Stimulated activated CD8-positive, alpha-beta memory T cell treated with anti-CD3 and anti-CD28 coated beads, Interleukin-2, amount 100 ng/mL, for 1 hour (primary cell): ENCODE data around the gene CNDP2.
"Not testable (repeated sequence)": the region's sequence is repeated elsewhere in the genome, so short reads cannot be mapped to it uniquely, and the experiment has no call there.

Experiments used
- DNase-seq, 2 donors: peaks; one replicate each; pipeline ENCODE4 v3.0.0-alpha.2; 2020; ENCODE audit warnings: low read depth in 2 of 2

The CNDP2 gene

DNA sequence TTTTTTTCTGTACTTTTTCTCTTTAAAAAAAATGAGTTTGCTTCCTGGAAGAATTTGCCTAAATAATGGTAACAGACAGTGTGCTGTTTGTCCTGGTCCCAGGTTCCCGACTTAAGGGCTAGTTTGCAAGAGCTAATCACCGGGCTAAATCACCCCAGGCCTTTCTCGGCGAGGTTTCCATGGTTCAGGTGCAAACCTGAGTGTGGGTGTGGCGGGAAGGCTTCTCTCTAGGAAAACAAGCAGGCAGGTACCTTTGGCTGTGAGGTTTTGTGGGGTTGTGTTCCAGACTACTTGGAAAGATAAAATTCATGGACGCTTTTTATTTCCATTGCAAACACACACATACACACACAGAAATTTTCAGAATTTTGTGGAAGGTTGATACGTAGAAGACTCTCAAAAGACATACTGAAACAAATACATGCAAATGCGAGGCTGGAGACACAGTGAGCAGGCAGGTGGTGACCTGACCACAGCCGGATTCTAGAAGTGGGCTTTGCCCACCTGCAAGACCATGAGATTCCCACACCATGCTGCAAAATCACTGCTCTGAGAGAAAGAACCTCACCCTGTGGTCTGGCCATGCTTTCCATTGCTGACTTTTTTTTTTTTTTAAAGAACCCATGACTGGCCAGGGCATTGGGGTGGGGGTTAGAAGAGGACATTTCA lies 39.0 kb downstream of the CNDP2 start:
- DNase-seq: no peak

DNA sequence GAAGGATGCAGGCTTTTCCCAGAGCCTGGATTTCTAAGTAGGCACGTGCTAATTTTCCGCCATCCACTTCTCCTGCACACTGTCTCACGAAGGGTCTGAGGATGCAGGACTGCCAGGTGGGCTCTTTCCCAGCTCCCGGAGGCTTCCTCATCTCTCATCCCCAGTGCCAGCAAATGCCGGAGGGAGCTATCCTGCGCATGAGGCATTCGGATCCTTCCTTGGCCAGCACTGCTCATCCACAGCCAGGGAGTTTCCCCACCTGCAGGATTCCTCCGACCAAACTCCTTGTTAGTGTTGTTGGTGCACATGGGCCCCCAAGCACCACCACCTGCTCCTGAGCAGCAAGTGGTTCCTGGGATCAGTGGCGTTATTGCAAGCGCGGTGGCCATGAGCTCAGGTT lies 43.1 kb downstream of the CNDP2 start:
- DNase-seq: no peak

- no peak for DNase-seq
Observed at GRCh38 chr18:74540652-74541421, 44.7 kb downstream of the CNDP2 start.

DNA sequence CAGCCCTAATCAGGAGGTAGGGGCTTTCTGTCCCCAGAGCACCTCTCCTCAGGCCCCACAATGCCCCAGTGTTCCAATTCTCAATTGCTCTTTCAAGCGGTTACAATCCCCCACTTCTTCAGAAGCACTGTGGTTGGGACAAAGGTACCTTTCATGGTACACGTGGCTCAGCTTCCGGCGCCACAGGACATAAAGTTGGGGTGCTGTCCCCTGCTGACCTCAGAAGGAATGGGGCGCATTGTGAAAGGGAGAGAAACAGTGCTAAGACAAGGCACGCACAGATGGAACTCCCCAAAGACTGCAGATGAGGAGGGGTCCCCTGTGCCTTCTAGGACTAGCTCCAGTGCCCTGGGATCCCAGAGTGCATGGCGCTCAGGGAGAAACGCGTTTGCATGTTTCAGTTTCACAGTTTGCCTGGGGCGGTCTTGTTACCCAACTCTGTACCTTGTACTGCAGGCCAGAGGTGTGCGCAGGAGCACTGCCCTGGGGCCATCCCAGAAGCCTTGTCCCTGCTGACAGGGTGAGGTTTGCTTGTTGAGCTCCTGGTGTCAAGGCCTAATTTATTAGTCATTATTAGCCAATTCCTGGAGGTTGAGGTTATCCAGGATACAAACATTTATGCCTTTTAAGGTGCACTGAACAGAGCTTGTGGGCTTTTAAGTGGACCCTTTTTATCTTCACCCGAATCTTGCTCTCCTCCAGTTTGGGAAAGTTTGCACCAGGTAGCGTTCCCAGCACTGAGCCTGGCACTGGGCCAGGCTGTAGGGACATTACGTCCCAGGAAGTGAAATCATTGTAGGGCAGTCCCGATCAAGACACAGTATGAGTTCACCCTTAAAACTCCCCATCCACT lies 45.8 kb downstream of the CNDP2 start:
- no peak for DNase-seq

DNA sequence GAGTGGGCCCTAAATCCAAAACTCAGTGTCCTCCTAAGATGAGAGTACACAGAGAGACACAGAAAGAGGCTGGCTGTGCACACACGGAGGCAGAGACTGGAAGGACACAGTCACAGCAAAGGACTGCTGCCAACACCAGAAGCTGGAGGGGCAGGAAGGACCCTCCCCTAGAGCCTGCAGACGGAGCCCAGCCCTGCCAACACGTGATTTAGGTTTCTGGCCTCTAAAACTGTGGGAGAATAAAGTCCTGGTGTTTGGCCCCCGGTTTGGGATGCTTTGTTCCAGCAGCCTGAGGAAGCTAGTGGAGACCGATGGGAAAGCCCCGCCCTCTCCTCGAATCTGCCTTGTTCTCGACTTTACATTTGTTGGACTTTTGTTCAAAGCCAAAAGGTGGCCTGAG lies 48.7 kb downstream of the CNDP2 start:
- no peak for DNase-seq

DNA sequence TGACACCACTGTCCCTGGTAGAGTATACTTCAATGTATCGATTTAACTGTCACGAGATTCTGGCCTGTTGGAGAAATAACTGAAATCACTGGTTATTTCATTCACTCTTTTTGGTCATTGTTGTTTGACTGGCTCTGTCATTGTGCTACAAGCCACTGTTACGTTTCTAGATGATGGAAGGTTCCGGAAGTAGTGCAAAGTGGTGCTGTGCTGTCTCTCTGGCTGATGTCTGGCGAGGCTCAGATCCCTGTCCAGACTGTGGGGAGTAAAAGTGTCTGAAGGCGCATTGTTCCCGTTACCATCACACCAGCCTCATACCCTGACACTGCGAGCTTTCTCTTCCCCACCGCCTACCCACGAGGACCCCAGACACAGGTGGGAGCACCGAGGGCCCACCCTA lies 49.8 kb downstream of the CNDP2 start:
- no peak for DNase-seq

DNA sequence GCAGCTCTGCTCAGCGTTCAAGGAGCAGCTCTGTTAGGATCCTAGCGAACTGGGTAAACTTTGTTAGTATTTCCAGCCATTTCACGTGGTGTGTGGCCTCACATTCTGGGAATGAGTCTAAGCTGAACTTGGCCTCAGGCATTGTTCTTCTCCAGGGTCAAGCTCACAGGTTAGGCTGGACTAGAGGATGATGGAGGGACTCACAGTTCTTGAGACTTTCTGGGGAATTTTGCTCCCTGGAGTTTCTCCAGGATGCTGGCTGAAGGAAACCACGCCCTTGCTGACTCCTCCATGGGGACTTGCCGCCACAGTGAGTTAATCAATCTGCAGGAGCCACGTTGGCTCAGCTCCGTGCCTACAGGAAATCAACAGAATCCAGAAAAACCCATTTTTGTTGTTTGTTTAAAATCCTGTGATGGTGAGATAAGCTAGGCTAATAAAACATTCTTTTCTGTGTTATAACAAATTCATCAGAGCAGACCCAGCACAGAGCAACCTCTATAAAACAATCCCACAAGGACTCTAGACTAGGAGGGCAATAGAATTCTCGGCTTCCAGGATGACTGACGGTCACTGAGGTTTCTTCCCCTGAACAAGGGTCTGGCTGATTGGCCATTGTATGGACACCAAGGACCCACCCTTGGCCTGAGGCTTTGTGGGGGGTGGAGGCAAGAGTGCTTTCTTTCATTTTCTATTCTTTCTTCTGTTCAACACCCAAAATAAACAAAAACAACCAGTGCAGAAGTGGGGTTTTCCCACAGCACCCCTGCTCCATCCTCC lies 50.8 kb downstream of the CNDP2 start:
- DNase-seq: no peak

- no peak for DNase-seq
Observed at GRCh38 chr18:74547860-74548259, 51.7 kb downstream of the CNDP2 start.

GRCh38 chr18:74549591-74550104 lies 53.5 kb downstream of the CNDP2 start:
- DNase-seq: no peak

GRCh38 chr18:74550886-74551285 lies 54.7 kb downstream of the CNDP2 start:
- no peak for DNase-seq

DNA sequence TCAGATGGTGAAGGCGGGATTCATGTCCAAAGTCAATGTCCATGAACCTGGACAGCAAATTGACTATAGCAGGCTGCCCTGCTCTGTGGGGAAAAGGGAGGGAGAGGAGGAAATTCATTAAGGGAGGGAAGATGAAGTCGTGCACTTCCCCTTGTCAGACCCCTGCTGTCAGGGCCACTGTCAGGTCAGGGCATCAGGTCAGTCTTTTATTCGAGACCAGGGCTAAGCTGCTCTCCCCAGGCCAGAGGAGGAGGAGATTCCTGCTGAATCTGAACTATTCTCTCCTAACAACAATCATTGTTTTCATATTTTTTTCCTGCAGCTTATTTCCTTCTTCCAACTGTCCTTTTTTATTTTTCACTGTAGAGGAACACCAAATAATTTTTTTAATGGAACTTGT lies 55.3 kb downstream of the CNDP2 start:
- DNase-seq: no peak

DNA sequence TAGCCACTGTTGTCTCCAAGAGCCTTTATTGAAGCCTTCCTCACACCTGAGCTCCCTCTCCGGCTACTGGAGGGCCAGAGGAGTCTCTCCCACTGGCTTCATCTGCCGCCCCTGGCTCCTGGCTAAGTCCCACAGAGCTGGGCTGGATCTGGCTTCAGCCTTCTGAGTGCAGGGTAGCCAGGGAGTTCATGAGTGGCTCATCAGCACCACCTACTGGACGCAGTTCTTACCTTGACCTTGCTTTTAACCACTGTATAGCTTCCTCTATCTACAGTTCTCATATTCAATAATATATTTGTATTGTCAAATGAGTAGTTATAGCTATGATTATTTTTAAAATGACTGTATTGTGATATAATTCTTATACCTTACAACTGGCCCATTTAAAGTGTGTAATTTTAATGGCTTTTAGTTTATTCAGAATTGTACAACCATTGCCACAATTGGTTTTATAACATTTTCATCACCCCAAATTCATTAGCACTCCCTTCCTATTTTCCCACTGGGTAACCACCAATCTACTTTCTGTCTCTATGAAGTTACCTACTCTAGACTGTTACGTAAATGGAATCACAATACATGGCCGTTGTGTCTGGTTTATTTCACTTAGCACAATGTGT lies 55.9 kb downstream of the CNDP2 start:
- DNase-seq: peak; percentile 53 to 59

DNA sequence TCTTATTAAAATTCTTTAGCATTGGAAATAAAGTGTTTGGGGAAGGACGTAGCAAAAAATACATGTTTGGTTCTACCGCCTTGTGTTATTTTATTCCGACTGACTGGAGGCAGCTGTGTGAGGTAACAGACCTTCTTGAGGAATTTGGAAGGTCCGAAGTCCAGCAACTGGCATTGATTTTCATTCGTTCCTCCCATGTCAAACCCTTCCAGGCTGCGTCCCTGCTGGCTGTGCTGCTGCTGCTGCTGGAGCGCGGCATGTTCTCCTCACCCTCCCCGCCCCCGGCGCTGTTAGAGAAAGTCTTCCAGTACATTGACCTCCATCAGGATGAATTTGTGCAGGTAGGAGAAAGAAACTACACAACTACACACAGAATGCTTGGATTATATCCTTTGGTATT lies 60.0 kb downstream of the CNDP2 start:
- DNase-seq: no peak

DNA sequence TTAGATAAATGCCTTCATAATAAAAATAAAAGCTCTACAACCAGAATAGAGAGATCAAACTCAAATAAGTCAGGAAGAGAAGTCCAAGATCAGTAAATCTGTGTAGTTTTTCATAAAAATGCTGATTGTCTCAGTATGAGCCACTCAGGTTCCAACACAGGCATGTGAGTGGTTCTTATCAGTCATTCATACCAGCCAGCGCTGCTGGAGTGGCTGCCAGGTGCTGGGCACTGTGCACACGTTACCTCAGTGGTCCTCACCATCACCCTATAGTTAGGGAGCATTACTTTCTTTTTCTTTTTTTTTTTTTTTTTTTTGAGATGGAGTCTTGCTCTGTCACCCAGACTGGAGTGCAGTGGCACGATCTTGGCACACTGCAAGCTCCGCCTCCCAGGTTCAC lies 61.9 kb downstream of the CNDP2 start:
- no peak for DNase-seq

GRCh38 chr18:74562131-74562730 lies 66.1 kb downstream of the CNDP2 start:
- no peak for DNase-seq

GRCh38 chr18:74562775-74563174 lies 66.6 kb downstream of the CNDP2 start:
- DNase-seq: no peak

- DNase-seq: no peak
Observed at GRCh38 chr18:74563999-74564398, 67.8 kb downstream of the CNDP2 start.

- not testable (repeated sequence) for DNase-seq
Observed at GRCh38 chr18:74565164-74565563, 69.0 kb downstream of the CNDP2 start.

GRCh38 chr18:74565993-74566392 lies 69.8 kb downstream of the CNDP2 start:
- DNase-seq: not testable (repeated sequence)

DNA sequence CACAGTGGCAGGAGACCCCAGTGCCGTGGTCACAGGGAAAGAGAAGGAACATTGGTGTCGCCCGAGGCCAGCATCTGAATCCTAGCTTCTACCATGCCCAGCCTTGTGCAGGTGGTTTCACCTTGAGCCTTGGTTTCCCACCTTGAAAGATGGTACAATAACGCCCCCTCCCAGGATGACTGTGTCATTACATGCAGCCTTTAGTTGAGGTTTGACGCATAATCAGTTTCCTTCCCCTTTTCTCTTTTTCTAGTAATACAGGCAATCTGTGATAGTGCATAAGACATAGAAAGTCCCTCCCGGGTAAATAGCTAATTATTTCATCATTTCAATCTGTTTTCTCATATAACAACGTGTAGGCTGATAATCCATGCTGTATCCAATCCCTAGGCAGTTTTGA lies 71.7 kb downstream of the CNDP2 start:
- DNase-seq: no peak

GRCh38 chr18:74569401-74569800 lies 73.2 kb downstream of the CNDP2 start:
- no peak for DNase-seq
